Body of pancreas (tissue), 4 donors: ENCODE measurements around the gene ABCG2. TPM values are rescaled to one million over a fixed set of nuclear protein-coding genes. Genes with fewer than 3 reads are reported as not detected.

Source experiments
- ATAC-seq: fragments of 150-250 bp; one replicate; pipeline ENCODE4 v1.9.1; 2016
- DNase-seq, 4 donors: peaks; one replicate each; pipeline ENCODE4 v3.0.0-alpha.2; 2019
- H3K27ac ChIP-seq, 4 donors: fragments of 200-600 bp; sonication (generic); 1 replicate in 3 of 4; 2 replicates in 1 of 4; pipeline versions ENCODE4 v1.5.1 to v1.6.1; 2016 to 2019; ENCODE audit warnings: mild to moderate bottlenecking in 1 of 4, mixed read lengths in 1 of 4, moderate library complexity in 1 of 4
- H3K27me3 ChIP-seq, 2 donors: fragments of 200-600 bp; sonication (generic); one replicate each; pipeline ENCODE4 v1.6.0; 2016; ENCODE audit warnings: mild to moderate bottlenecking in 1 of 2
- H3K36me3 ChIP-seq, 2 donors: fragments of 200-600 bp; sonication (generic); replicated peaks in 1 of 2; 2 replicates each; pipeline ENCODE4 v1.5.1; 2016; ENCODE audit warnings: low read depth in 2 of 2; ENCODE audit not compliant: insufficient read depth in 1 of 2
- H3K4me1 ChIP-seq: fragments of 200-600 bp; sonication (generic); one replicate; pipeline ENCODE4 v1.6.0; 2016
- H3K4me3 ChIP-seq, 2 donors: fragments of 200-600 bp; sonication (generic); 1 replicate in 1 of 2; 2 replicates in 1 of 2; pipeline ENCODE4 v1.5.1; 2016 to 2019
- H3K9me3 ChIP-seq, 3 donors: fragments of 200-600 bp; sonication (generic); 1 replicate in 2 of 3; 2 replicates in 1 of 3; pipeline ENCODE4 v1.5.1; 2016
- POLR2A ChIP-seq, 3 donors: fragments of 450-650 bp; IDR thresholded peaks; one replicate each; pipeline ENCODE4 v1.6.1; 2016; ENCODE audit warnings: antibody characterized with exemption in 3 of 3, mild to moderate bottlenecking in 2 of 3
- WGBS, 2 donors: methylation state at CpG; one replicate each; pipeline ENCODE4 v1.1.5; 2017; 5-methylcytosine and 5-hydroxymethylcytosine counted together
- intact Hi-C: fragments of 100-400 bp; cut with DNase I; formaldehyde crosslinking; loops from one replicate; pipeline ENCODE4 v1.15.1; 2023
- total RNA-seq, 2 donors: library from RNA; depleted of rRNA; stranded (reverse); fragments of >200 nt; gene quantifications; one replicate each; pipeline ENCODE4 v1.1.0, GENCODE V29; 2016
- TF ChIP-seq, protein P1 (sequence below), 7 experiments: fragments of 450-650 bp in 4 of 7; fragments of 200-600 bp in 3 of 7; sonication (generic) in 3 of 7; IDR thresholded peaks; one replicate each; pipeline ENCODE4 v1.5.1; 2016 to 2019; ENCODE audit warnings: antibody characterized with exemption in 7 of 7

The ABCG2 gene
- total RNA-seq, 2 donors from 2014 or later = 0.66 to 2.1 TPM

DNA sequence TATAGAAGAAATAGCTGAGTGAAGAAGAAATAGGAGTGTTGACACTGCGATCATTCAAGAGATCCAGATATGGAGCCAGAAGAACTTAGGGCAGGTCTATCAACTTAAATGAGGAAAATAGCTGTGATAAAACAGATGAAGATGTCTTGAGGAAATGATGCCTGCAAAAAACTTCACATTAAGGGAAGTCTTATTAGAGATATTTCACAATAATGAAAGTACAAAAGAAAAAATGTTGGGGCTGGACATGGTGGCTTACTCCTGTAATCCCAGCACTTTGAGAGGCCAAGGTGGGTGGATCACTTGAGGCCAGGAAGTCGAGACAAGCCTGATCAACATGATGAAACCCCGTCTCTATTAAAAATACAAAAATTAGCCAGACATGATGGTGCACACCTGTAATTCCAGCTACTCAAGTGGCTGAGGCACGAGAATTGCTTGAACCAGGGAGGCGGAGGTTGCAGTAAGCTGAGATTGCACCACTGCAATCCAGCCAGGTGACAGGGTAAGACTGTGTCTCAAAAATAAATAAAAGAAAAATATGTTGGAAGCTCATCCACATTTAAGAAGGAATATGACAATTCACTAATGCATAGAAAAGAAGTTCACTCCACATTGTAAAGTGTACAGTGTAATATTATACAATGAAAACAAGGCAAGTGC lies 94.7 kb downstream of the ABCG2 start:
- H3K9me3 ChIP-seq = no peaks in the 10 kb centered on the region
- H3K27me3 ChIP-seq = no peaks in the 10 kb centered on the region
- WGBS, 2 donors = 89 to 92% methylated on average over 5 of the region's 5 CpGs
- H3K36me3 ChIP-seq = peaks cover 12 to 14% of the 10 kb centered on the region in 2 donors
- no peak overlapping the region for H3K4me3 ChIP-seq
- no peaks in the 10 kb centered on the region for H3K4me1 ChIP-seq
- intact Hi-C loops = no loop called here
- no peak for DNase-seq
- no peak for ATAC-seq
- H3K27ac ChIP-seq = no peak overlapping the region
- no peak for TF ChIP-seq POLR2A (IDR thresholded peaks at IDR 0.05)
- TF ChIP-seq, protein P1, sequence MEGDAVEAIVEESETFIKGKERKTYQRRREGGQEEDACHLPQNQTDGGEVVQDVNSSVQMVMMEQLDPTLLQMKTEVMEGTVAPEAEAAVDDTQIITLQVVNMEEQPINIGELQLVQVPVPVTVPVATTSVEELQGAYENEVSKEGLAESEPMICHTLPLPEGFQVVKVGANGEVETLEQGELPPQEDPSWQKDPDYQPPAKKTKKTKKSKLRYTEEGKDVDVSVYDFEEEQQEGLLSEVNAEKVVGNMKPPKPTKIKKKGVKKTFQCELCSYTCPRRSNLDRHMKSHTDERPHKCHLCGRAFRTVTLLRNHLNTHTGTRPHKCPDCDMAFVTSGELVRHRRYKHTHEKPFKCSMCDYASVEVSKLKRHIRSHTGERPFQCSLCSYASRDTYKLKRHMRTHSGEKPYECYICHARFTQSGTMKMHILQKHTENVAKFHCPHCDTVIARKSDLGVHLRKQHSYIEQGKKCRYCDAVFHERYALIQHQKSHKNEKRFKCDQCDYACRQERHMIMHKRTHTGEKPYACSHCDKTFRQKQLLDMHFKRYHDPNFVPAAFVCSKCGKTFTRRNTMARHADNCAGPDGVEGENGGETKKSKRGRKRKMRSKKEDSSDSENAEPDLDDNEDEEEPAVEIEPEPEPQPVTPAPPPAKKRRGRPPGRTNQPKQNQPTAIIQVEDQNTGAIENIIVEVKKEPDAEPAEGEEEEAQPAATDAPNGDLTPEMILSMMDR (IDR thresholded peaks at IDR 0.05) = no peak

DNA sequence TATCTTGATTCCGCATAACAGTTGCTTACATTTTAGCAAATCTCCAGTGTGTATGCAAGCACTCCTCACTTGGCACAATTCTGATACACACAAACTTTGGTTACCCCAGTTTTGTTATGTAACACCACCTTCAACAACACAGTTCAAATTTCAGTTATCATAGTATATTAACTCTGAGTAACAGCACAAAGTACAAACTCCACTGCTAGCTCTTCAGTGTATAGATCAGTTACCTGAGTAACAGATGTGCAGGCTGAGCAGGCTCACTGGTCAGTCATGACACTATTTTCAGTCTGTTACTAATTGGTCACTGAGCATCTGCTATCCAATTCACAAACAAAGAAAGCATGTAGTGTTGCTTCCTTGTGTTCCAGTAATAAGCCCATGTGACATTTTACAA lies 95.6 kb downstream of the ABCG2 start:
- intact Hi-C loops = no loop called here
- TF ChIP-seq POLR2A (IDR thresholded peaks at IDR 0.05) = no peak
- TF ChIP-seq, protein P1 (IDR thresholded peaks at IDR 0.05) = no peak
- H3K4me3 ChIP-seq = no peak overlapping the region
- H3K27ac ChIP-seq = no peak overlapping the region
- ATAC-seq = no peak
- no peaks in the 10 kb centered on the region for H3K27me3 ChIP-seq
- no peaks in the 10 kb centered on the region for H3K9me3 ChIP-seq
- 88 to 95% methylated on average over 1 of the region's 1 CpG for WGBS, 2 donors
- peaks cover 8 to 12% of the 10 kb centered on the region in 2 donors for H3K36me3 ChIP-seq
- DNase-seq = no peak
- H3K4me1 ChIP-seq = no peaks in the 10 kb centered on the region

DNA sequence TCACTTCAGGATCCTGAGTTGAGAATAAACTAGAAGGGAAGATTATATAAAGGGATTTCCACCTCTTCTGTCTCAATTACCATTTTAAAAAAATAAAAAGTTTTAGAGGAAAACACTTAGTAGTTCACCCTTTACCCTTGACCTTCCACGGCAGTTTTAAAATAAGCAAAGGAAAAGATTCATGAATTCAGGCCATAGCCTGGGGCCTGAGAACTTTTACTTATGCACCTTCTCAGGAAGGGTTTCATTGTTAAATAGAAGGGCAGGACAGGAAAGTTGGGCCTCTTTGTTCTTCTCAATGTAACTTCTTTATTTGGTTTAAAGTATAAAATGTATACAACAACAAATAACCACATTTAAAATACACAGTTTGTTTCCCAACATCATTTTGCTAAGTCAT lies 96.1 kb downstream of the ABCG2 start:
- no peak overlapping the region for H3K4me3 ChIP-seq
- no peak overlapping the region for H3K27ac ChIP-seq
- 67 to 68% methylated on average over 1 of the region's 1 CpG for WGBS, 2 donors
- no peaks in the 10 kb centered on the region for H3K9me3 ChIP-seq
- TF ChIP-seq POLR2A (IDR thresholded peaks at IDR 0.05) = no peak
- TF ChIP-seq, protein P1 (IDR thresholded peaks at IDR 0.05) = no peak
- ATAC-seq = no peak
- DNase-seq = no peak
- H3K4me1 ChIP-seq = no peaks in the 10 kb centered on the region
- peaks cover 6 to 9% of the 10 kb centered on the region in 2 donors for H3K36me3 ChIP-seq
- intact Hi-C loops = no loop called here
- no peaks in the 10 kb centered on the region for H3K27me3 ChIP-seq

DNA sequence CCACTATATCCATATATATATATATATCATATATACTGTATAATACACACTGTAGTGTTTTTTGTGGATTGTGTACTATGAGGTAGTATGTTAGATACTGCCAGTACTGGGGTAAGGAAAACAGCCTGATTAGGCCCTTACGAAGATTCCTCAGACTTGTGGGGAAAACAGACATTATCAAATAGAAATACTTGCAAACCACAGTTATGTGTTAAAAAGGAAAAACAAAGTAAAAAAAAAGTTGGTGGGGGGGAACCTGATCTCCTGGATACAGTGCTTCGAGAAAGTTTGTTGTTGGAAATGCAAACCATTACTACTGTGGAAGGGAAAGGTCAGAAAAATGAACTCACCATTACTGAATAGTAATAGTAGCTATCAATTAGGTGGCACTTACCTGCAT lies 98.0 kb downstream of the ABCG2 start:
- intact Hi-C loops = no loop called here
- no peak for TF ChIP-seq POLR2A (IDR thresholded peaks at IDR 0.05)
- TF ChIP-seq, protein P1 (IDR thresholded peaks at IDR 0.05) = no peak
- DNase-seq (no peak), ATAC-seq (no peak)
- H3K36me3 ChIP-seq = peaks cover 3 to 6% of the 10 kb centered on the region in 2 donors
- H3K9me3 ChIP-seq = no peaks in the 10 kb centered on the region
- no peak overlapping the region for H3K27ac ChIP-seq
- H3K27me3 ChIP-seq = no peaks in the 10 kb centered on the region
- H3K4me3 ChIP-seq = no peak overlapping the region
- WGBS, 2 donors = 75 to 89% methylated on average over 2 of the region's 2 CpGs
- H3K4me1 ChIP-seq = no peaks in the 10 kb centered on the region

DNA sequence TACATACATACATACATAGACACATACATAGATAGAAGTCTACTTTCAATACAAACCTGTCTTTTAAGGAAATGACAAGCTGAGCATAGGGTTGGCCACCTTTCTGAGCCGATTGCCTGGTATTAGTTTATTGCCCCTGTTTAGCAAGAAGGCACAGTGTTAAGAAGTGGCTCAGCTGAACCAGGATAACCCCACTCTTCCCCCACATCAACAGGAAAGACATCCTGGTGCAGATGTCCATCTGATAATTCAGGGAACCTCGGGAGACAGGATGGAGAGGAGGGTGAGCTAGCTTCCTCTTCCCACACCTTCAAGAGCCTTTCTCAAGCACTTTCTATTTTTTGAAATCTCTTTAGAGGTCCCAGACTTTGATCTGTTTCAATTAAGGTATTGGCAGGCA lies 98.7 kb downstream of the ABCG2 start:
- ATAC-seq = no peak

More for the DNA sequence above, 98.7 kb downstream of the ABCG2 start:
- Histone ChIP-seq H3K27me3 (no peaks in the 10 kb centered on the region), H3K36me3 (peaks cover 3 to 6% of the 10 kb centered on the region in 2 donors), H3K27ac (no peak overlapping the region), H3K4me1 (no peaks in the 10 kb centered on the region), H3K9me3 (no peaks in the 10 kb centered on the region), H3K4me3 (no peak overlapping the region)
- 72 to 82% methylated on average over 2 of the region's 2 CpGs for WGBS, 2 donors
- intact Hi-C loops = no loop called here
- no peak for DNase-seq
- TF ChIP-seq POLR2A (IDR thresholded peaks at IDR 0.05) = no peak
- TF ChIP-seq, protein P1 (IDR thresholded peaks at IDR 0.05) = no peak
